Stimulated activated CD4-positive, alpha-beta T cell treated with anti-CD3 and anti-CD28 coated beads, Interleukin-15, amount 100 ng/mL, for 24 hours (primary cell): ENCODE data around the gene USP33.
"Not testable (repeated sequence)": the region's sequence is repeated elsewhere in the genome, so short reads cannot be mapped to it uniquely, and the experiment has no call there.

Experiments
- DNase-seq: peaks from one replicate; pipeline ENCODE4 v3.0.0-alpha.2; 2020

USP33 gene

DNA sequence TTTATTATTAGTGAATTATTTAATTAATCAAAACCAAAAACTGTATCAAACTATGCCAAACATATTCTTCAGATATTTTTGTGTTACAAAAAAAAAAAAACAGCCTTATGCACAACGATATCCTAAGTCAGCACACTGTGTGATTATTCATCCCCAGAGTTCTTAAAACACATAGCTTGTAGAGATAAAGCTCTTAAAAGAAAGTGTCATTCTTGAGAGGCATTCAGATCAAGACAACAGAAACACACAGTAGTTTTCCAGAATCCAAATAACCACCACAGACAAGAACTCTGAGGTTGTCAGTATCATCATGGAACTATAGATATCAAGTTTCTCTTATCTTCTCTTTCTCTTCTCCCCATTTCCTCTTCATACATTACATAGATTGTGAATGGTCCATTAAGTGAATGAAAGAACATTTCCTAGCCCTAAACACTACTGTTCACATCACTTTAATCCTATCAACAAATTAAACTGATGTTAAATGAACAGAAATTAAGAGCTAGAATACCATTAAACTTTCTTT, 90.7 kb downstream of the USP33 start:
- DNase-seq: no peak

DNA sequence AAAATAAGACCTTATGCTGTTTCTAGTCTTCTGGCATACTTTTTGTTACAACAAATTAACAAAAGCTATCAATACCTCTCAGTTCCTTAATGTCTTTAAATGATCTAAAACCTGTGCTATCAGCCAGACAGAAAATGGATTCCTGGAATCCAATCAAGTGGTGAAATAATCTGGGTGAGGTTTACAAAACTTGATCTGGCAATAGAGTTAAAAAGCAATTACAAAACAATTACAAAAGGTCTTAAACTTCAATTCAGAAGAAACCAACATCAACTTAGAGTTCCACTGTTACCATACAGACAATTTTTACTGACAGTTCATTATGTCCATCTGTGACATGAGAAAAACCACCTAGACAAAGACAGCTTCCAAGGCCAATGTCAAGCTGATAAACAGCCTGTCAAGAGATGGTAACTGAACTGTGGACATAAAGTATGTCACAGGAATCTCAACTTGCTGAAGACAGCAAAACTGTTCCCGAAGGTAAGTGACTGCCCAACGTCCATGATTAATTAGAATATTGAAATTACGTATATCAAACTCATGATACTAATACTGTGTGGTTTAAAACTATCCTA, 94.6 kb downstream of the USP33 start:
- DNase-seq: no peak

DNA sequence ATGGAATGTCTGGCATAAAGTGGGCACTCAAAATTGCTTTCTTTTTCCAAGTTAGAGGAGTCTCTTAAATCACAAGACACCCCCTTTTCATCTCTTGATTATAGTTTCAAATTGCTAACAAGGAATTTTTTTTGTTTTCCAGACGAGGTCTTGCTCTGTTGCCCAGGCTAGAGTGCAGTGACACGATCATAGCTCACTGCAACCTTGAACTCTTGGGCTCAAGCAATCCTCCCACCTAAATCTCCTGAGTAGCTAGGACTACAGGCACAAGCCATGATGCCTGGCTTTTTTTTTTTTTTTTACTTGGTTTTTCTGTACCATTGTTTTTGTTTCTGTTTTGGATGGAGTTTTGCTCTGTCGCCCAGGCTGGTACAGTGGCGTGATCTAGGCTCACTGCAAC, 98.0 kb downstream of the USP33 start:
- DNase-seq: no peak

DNA sequence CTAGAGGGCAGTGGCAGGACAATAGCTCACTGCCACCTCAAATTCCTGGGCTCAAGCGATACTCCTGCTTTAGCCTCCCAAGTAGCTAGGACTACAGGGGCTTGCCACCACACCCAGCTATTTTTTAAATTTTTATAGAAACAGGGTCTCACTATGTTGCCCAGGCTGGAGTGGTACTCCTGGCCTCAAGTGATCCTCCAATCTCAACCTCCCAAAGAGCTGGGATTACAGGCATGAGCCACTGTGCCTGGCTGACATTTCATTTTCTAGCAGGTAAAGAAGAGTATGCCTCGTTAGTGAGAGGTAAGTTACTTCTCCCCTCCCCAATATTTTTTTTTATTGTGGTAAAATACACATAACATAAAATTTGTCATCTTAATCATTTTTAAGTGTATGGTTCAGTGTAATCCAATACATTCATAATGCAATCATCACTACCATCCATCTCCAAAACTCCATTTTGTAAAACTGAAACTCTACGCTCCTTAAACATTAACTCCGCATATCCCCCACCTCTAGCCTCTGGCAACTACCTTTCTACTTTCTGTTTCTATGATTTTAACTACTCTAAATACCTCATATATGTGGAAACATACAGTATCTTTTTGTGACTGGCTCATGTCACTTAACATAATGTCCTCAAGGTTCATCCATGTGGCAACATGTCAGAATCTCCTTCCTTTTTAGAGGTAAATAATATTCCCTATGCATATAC, 99.6 kb downstream of the USP33 start:
- no peak for DNase-seq

DNA sequence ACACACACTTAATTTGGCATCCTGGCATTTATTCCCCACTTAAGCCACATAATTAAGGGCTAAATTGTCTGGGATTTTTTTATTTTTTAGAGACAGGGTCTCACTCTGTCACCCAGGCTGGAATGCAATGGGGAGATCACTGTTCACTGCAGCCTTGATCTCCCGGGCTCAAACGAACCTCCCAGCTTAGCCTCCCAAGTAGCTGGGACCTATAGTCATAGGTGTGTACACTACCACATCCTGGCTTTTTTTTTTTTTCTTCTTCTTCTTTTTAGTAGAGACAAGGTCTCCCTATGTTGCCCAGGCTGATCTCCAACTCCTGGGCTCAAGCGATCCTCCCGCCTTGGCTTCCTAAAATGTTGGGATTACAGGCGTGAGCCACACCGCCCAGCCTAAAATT, 101.4 kb downstream of the USP33 start:
- DNase-seq: no peak

DNA sequence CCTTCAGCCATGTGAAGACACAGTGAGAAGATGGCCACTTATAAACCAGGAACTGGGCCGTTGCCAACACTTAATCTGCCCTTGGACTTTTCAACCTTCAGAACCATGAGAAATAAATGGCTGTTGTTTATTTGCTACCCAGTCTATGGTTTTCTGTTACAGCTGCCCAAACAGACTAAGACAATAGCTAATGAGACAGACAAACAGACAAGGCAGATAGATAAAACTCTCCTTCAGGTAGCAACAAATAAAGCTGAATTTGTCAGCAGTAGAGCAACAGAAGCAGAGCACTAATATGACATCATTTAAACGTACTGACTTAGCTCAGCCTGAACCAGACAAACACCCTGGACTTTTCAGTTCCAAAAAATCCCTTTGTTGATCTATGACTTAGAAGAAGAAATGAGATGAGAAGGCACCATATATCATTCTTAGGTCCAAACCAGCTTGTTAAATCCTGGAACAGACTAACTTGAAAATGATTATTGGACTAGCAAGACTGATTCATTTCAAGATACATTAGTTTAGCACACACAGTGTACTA, 104.1 kb downstream of the USP33 start:
- DNase-seq: no peak

DNA sequence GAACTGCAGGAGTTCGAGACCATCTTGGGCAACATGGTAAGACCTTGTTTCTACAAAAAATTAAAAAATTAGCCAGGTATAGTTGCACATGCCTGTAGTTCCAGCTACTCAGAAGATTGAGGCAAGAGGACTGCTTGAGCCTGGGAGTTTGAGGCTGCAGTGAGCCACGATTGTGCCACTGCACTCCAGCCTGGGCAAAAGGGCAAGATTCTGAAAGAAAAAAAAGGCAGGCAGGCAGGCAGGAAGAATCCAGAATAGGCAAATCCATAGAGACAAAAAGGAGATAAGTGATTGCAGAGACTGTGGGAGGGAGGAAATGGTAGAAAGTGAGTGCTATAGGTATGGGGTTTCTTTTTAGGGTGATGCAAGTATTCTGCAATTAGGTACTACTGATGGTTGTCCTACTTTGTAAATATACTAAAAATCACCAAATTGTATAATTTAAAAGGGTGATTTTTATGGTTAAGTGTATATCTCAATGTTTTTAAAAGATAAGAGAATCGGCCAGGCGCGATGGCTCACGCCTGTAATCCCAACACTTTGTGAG, 106.6 kb downstream of the USP33 start:
- no peak for DNase-seq

DNA sequence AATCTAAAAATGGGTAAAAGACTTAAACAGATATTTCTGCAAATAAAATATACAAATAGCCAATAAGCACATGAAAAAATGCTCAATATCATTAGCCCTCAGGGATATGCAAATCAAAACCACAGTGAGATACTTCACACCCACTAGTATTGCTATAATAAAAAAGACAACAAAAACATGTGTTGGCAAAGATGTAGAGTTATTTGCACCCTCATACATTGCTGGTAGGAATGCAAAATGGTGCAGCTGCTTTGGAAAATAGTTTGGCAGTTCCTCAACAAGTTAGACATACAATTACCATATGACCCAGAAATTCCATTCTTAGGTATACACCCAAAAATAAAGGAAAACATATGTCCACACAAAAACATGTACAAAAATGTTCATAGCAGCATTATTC, 107.4 kb downstream of the USP33 start:
- DNase-seq: no peak

DNA sequence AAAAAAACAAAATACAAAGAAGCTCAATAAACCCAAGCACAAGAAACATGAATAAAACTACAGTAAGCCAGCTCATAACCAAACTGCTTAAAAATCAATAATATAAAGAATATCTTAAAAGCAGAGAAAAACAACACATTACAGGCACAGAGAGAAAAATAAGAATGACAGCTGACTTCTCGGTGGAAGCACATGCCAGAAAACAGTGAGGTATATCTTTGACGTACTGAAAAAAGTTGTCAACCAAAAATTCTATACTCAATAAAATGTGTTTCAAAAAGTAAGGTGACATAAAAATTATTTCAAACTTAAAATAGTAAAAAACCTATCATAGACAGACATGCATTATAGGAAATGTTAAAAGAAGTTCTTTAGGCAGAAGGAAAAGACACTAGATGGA, 110.5 kb downstream of the USP33 start:
- DNase-seq: no peak

DNA sequence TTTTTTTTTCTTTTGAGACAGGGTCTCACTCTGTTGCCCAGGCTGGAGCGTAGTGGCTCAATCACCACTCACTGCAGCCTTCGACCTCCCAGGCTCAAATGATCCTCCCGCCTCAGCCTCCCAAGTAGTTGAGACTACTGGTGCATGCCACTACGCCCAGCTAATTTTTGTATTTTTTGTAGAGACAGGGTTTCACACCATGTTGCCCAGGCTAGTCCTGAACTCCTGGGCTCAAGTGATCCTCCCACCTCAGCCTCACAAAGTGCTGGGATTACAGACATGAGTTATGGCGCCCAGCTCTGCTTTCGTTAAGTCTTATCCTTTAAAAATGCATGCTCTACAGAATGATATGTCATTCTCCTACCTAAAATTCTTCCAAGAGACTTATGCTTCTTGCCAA, 113.4 kb downstream of the USP33 start:
- DNase-seq: not testable (repeated sequence)
